ENCODE results near the gene MEG3. TPM values are rescaled to one million over a fixed set of nuclear protein-coding genes. Genes with fewer than 3 reads are reported as not detected.

The MEG3 gene
- total RNA-seq, 4 donors from 2014 or later, result 34.1 to 265 (median 119) TPM

DNA sequence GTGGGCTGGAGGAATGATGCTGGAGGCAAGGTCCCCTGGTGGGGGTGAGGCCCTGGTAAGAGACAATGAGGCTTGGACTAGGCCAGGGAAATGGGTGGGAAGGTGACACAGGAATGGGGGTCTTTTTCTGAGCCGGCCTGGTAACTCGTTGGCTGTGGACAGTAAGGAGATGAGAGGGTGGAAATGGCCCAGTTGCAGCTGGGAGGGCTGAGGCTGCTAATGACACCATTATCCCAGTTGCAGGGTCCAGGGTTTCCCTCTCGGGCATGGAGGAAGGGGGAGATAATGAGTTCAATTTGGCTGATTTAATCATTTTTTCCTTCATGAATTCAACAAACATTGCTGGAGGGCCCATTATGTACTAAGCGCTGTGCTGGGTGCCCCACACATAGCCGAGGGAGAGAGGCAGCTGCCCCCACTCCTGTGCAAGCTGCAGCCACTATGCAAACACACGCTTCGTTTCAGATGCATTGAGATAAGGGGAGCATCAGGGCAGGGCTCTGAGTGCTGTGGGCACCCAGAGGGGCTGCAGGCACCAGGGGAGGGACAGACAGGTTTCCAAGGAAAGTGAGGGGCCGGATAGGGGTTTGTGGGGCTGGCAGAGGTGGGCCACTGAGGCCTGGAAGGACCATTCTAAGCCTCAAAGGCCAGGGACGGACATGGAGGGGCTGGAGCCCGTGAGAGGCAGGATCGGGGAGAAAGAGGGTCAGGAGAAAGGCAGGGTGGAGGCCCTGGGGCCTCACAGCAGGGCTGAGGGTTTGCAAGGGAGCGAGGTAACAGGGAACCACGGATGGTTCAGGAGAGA, 43.2 kb upstream of the MEG3 start:
- Histone ChIP-seq H3K9me3 (no peaks in the 10 kb centered on the region), H3K36me3 (no peaks in the 10 kb centered on the region), H3K27ac (no peak overlapping the region), H3K27me3 (no peaks in the 10 kb centered on the region), H3K4me1 (no peaks in the 10 kb centered on the region), H3K4me3 (no peak overlapping the region)
- peak in 1 of 2 donors; percentile 1 for DNase-seq
- TF ChIP-seq POLR2A (IDR thresholded peaks at IDR 0.05), result no peak
- TF ChIP-seq, protein P1, sequence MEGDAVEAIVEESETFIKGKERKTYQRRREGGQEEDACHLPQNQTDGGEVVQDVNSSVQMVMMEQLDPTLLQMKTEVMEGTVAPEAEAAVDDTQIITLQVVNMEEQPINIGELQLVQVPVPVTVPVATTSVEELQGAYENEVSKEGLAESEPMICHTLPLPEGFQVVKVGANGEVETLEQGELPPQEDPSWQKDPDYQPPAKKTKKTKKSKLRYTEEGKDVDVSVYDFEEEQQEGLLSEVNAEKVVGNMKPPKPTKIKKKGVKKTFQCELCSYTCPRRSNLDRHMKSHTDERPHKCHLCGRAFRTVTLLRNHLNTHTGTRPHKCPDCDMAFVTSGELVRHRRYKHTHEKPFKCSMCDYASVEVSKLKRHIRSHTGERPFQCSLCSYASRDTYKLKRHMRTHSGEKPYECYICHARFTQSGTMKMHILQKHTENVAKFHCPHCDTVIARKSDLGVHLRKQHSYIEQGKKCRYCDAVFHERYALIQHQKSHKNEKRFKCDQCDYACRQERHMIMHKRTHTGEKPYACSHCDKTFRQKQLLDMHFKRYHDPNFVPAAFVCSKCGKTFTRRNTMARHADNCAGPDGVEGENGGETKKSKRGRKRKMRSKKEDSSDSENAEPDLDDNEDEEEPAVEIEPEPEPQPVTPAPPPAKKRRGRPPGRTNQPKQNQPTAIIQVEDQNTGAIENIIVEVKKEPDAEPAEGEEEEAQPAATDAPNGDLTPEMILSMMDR (IDR thresholded peaks at IDR 0.05), result no peak
- intact Hi-C loops (cut with DNase I; ENCODE audit: low total_unique reads), result no loop called here

GRCh38 chr14:100783630-100784370, 42.1 kb upstream of the MEG3 start:
- no peaks in the 10 kb centered on the region for H3K4me1 ChIP-seq
- no peaks in the 10 kb centered on the region for H3K27me3 ChIP-seq
- H3K27ac ChIP-seq, result no peak overlapping the region
- H3K4me3 ChIP-seq, result no peak overlapping the region
- no peak for DNase-seq
- H3K36me3 ChIP-seq, result no peaks in the 10 kb centered on the region
- no peaks in the 10 kb centered on the region for H3K9me3 ChIP-seq
- TF ChIP-seq, protein P1 (IDR thresholded peaks at IDR 0.05), result no peak
- no peak for TF ChIP-seq POLR2A (IDR thresholded peaks at IDR 0.05)
- intact Hi-C loops (cut with DNase I; ENCODE audit: low total_unique reads), result no loop called here

DNA sequence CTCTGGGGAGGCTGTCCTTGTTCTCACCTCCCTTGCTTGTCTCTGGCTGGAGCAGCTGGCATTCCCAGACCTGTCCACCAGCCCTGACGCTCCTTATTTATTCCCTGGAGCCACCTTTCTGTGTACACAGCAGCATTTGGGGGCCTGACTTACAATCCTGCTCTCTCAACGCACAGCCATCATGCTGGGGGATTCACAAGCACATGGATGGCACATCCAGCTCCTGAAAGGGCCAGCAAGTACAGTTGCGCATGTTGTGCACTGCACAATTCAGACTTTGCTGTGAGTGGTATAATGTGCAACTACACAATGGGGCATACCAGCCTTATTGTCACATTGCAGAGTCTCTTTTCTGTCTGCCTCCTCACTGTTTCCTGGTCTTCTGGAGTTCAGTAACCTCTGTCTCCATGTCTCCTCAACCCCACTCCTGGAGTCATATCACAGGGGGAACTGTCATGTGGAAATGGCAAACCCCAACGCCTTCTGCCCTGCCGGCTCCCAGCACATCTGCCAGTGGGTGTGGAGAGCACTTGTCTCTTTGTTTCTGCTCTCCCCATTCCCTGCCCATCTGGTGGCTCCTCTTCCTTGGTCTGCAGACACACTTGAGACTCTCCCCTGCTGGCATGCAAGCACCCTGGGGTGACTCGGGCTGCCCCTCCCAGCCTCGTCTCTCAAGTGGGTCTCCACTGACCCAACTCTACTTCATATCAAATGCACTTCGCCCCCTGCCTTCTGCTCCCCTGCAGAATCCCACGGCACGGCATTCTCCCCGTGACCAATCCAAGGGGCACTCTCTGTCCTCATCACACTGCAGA, 41.2 kb upstream of the MEG3 start:
- Histone ChIP-seq H3K4me1 (no peaks in the 10 kb centered on the region), H3K27me3 (no peaks in the 10 kb centered on the region), H3K36me3 (no peaks in the 10 kb centered on the region), H3K4me3 (no peak overlapping the region), H3K9me3 (no peaks in the 10 kb centered on the region), H3K27ac (no peak overlapping the region)
- no peak for TF ChIP-seq POLR2A (IDR thresholded peaks at IDR 0.05)
- TF ChIP-seq, protein P1 (IDR thresholded peaks at IDR 0.05), result no peak
- intact Hi-C loops (cut with DNase I; ENCODE audit: low total_unique reads), result no loop called here
- no peak for DNase-seq

DNA sequence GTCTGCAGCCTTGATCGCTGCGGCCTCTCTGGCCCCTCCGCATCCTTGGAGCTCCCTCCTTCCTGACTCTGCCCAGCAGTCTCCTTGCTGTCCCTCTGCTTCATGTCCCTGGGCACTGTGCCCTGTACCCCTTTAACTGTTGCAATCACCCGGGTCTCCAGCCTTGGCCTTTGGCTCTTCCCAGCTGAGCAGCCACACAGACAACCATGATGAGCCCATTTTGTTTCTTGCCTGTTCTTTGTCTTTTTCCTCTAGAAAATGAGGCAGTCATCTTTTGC, 40.6 kb upstream of the MEG3 start:
- no peak for TF ChIP-seq POLR2A (IDR thresholded peaks at IDR 0.05)
- TF ChIP-seq, protein P1 (IDR thresholded peaks at IDR 0.05), result no peak
- Histone ChIP-seq H3K27ac (no peak overlapping the region), H3K27me3 (no peaks in the 10 kb centered on the region), H3K4me3 (no peak overlapping the region), H3K36me3 (no peaks in the 10 kb centered on the region), H3K9me3 (no peaks in the 10 kb centered on the region), H3K4me1 (no peaks in the 10 kb centered on the region)
- DNase-seq, result no peak
- intact Hi-C loops (cut with DNase I; ENCODE audit: low total_unique reads), result no loop called here
